Keratinocyte (primary cell): ENCODE measurements around the gene MED29. TPM values are rescaled to one million over a fixed set of nuclear protein-coding genes. Genes with fewer than 3 reads are reported as not detected.

Experiments
- DNase-seq: peaks from one replicate; pipeline ENCODE4 v3.0.0-alpha.2; 2011; ENCODE audit warnings: low read depth, missing footprints, low spot score
- FAIRE-seq: peaks from 2 replicates; lab custom pipeline; 2011; peaks lifted over from hg19 to GRCh38; lab: Jason Lieb, UNC
- H2AFZ ChIP-seq: 2 replicates; pipeline ENCODE4 v1.6.0; 2012; ENCODE audit warnings: low read length, control low read depth, inconsistent platforms; ENCODE audit not compliant: control insufficient read depth
- H3K27ac ChIP-seq: 2 replicates; pipeline ENCODE4 v1.5.1; 2011; ENCODE audit warnings: low read length; ENCODE audit not compliant: control insufficient read depth, insufficient read depth
- H3K27me3 ChIP-seq: 3 replicates; pipeline ENCODE4 v1.6.0; 2011; ENCODE audit warnings: low read length; ENCODE audit not compliant: control insufficient read depth, insufficient read depth; ENCODE audit errors: extremely low read depth
- H3K36me3 ChIP-seq, 2 experiments: 2 replicates in 1 of 2; 3 replicates in 1 of 2; pipeline ENCODE4 v1.5.1; 2011; ENCODE audit warnings: low read length in 2 of 2, mild to moderate bottlenecking in 1 of 2; ENCODE audit not compliant: control insufficient read depth in 2 of 2, insufficient read depth in 2 of 2; ENCODE audit errors: extremely low read depth in 1 of 2
- H3K4me1 ChIP-seq: 3 replicates; pipeline ENCODE4 v1.5.1; 2011; ENCODE audit warnings: low read length; ENCODE audit not compliant: control insufficient read depth, insufficient read depth; ENCODE audit errors: extremely low read depth
- H3K4me2 ChIP-seq: 3 replicates; pipeline ENCODE4 v1.6.0; 2011; ENCODE audit warnings: low read depth, low read length; ENCODE audit not compliant: control insufficient read depth, insufficient read depth; ENCODE audit errors: extremely low read depth
- H3K4me3 ChIP-seq, 3 experiments: fragments of 200-600 bp in 1 of 3; sonication (generic) in 1 of 3; 2 replicates in 2 of 3; 3 replicates in 1 of 3; pipeline ENCODE4 v1.5.1; 2011 to 2016; ENCODE audit warnings: low read length in 3 of 3, mild to moderate bottlenecking in 3 of 3, control low read depth in 2 of 3, inconsistent platforms in 1 of 3, low read depth in 1 of 3, mixed read lengths in 1 of 3, mixed run types in 1 of 3, moderate library complexity in 1 of 3; ENCODE audit not compliant: control insufficient read depth in 2 of 3, insufficient read depth in 2 of 3; ENCODE audit errors: extremely low read depth in 1 of 3
- H3K79me2 ChIP-seq: 2 replicates; pipeline ENCODE4 v1.6.0; 2012; ENCODE audit warnings: low read length; ENCODE audit not compliant: control insufficient read depth, insufficient read depth
- H3K9ac ChIP-seq: 3 replicates; pipeline ENCODE4 v1.6.0; 2011; ENCODE audit warnings: low read length; ENCODE audit not compliant: control insufficient read depth, insufficient read depth; ENCODE audit errors: extremely low read depth
- H3K9me1 ChIP-seq: 3 replicates; pipeline ENCODE4 v1.6.0; 2011; ENCODE audit warnings: low read length; ENCODE audit not compliant: control insufficient read depth, insufficient read depth; ENCODE audit errors: extremely low read depth
- H3K9me3 ChIP-seq: 2 replicates; pipeline ENCODE4 v1.5.1; 2012; ENCODE audit warnings: low read depth, low read length; ENCODE audit not compliant: control insufficient read depth
- H4K20me1 ChIP-seq: 3 replicates; pipeline ENCODE4 v1.6.0; 2011; ENCODE audit warnings: low read length; ENCODE audit not compliant: control insufficient read depth, insufficient read depth; ENCODE audit errors: extremely low read depth
- EZH2 ChIP-seq: IDR thresholded peaks from one replicate; pipeline ENCODE4 v1.6.1; 2012; ENCODE audit warnings: inconsistent platforms, mild to moderate bottlenecking, low read length, moderate library complexity
- dilution Hi-C: fragments of 300-500 bp; cut with MboI; formaldehyde crosslinking; loops from one replicate; pipeline ENCODE4 v1.7.0; 2020; ENCODE audit warnings: low sequenced_read_pairs; ENCODE audit not compliant: extremely low pct_ligation_motif_present
- polyA plus RNA-seq, 5 experiments: library from polyadenylated mRNA; depleted of rRNA in 3 of 5; stranded (reverse) in 3 of 5; stranded (forward) in 1 of 5; unstranded in 1 of 5; fragments of >200 nt; gene quantifications; 1 replicate in 1 of 5; 2 replicates in 3 of 5; 3 replicates in 1 of 5; pipeline versions ENCODE4 v1.2.1 to v1.2.3, GENCODE V29; 2011 to 2012; ENCODE audit warnings: missing spikeins in 2 of 5, low read depth in 1 of 5, low replicate concordance in 1 of 5
- TF ChIP-seq, protein P1 (sequence below), 3 experiments: IDR thresholded peaks in 1 of 3; conservative IDR thresholded peaks in 1 of 3; optimal IDR thresholded peaks in 1 of 3; 2 replicates in 2 of 3; 3 replicates in 1 of 3; pipeline versions ENCODE3 to v1.5.1; 2011; ENCODE audit warnings: low read length in 3 of 3, mild to moderate bottlenecking in 3 of 3, moderate library complexity in 2 of 3, control low read depth in 1 of 3, inconsistent platforms in 1 of 3; ENCODE audit not compliant: insufficient read depth in 2 of 3; ENCODE audit errors: extremely low read depth in 1 of 3

The MED29 gene
- polyA plus RNA-seq, 1 donor (not counting 4 experiments of a cell fraction or from before 2014, with no cell fraction given), result 14.7 TPM

- Histone ChIP-seq H3K79me2 (peaks cover 24% of the 10 kb centered on the region), H3K36me3 (peaks cover 6 to 14% of the 10 kb centered on the region in 2 experiments), H3K27ac (peak overlapping the region; percentile 88), H2AFZ (no peak overlapping the region), H3K9me1 (no peaks in the 10 kb centered on the region), H3K9me3 (no peaks in the 10 kb centered on the region), H3K4me1 (peaks cover 24% of the 10 kb centered on the region), H3K27me3 (no peaks in the 10 kb centered on the region), H3K4me3 (peak overlapping the region; percentile 61 to 85 (median 75)), H3K9ac (peak overlapping the region; percentile 93), H3K4me2 (peak overlapping the region; percentile 72), H4K20me1 (peaks cover 4% of the 10 kb centered on the region)
- dilution Hi-C loops, result no loop called here
- FAIRE-seq (no peak), DNase-seq (no peak)
- no peak for TF ChIP-seq EZH2
- TF ChIP-seq, protein P1, sequence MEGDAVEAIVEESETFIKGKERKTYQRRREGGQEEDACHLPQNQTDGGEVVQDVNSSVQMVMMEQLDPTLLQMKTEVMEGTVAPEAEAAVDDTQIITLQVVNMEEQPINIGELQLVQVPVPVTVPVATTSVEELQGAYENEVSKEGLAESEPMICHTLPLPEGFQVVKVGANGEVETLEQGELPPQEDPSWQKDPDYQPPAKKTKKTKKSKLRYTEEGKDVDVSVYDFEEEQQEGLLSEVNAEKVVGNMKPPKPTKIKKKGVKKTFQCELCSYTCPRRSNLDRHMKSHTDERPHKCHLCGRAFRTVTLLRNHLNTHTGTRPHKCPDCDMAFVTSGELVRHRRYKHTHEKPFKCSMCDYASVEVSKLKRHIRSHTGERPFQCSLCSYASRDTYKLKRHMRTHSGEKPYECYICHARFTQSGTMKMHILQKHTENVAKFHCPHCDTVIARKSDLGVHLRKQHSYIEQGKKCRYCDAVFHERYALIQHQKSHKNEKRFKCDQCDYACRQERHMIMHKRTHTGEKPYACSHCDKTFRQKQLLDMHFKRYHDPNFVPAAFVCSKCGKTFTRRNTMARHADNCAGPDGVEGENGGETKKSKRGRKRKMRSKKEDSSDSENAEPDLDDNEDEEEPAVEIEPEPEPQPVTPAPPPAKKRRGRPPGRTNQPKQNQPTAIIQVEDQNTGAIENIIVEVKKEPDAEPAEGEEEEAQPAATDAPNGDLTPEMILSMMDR (optimal IDR thresholded peaks at IDR 0.05 in 1 of 3, IDR thresholded peaks at IDR 0.05 in 1 of 3, conservative IDR thresholded peaks at IDR 0.05 in 1 of 3; ENCODE audit: extremely low read depth in 1 of 3, insufficient read depth in 2 of 3, low read length in 3 of 3), result no peak
Observed at GRCh38 chr19:39410017-39410830, 19.0 kb downstream of the MED29 start.

DNA sequence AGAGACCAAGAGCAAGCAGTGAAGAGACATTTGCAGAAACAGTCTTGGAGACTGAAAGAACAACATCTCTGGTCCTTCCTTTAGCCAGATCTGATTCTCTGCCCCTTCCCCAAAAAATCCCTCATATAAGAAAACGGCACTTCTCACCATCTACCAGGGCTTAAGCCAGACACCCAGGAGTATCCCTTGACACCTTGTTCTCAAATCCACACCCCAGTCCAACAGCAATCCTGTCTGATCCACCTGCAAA is 19.6 kb downstream of the MED29 start:
- Histone ChIP-seq H3K9me3 (no peaks in the 10 kb centered on the region), H4K20me1 (peaks cover 4% of the 10 kb centered on the region), H3K27ac (peak overlapping the region; percentile 88), H3K27me3 (no peaks in the 10 kb centered on the region), H3K4me1 (peaks cover 24% of the 10 kb centered on the region), H3K36me3 (peaks cover 6 to 14% of the 10 kb centered on the region in 2 experiments), H3K4me3 (no peak overlapping the region), H3K79me2 (peaks cover 24% of the 10 kb centered on the region), H3K4me2 (peak overlapping the region; percentile 72), H3K9ac (peak overlapping the region; percentile 93), H3K9me1 (no peaks in the 10 kb centered on the region), H2AFZ (no peak overlapping the region)
- dilution Hi-C loops, result no loop called here
- no peak for DNase-seq
- TF ChIP-seq, protein P1 (optimal IDR thresholded peaks at IDR 0.05 in 1 of 3, IDR thresholded peaks at IDR 0.05 in 1 of 3, conservative IDR thresholded peaks at IDR 0.05 in 1 of 3; ENCODE audit: extremely low read depth in 1 of 3, insufficient read depth in 2 of 3, low read length in 3 of 3), result no peak
- TF ChIP-seq EZH2, result no peak
- FAIRE-seq, result no peak
